ENCODE measurements around the gene STEAP1B. TPM values are rescaled to one million over a fixed set of nuclear protein-coding genes. Genes with fewer than 3 reads are reported as not detected.

The STEAP1B gene
- total and polyA plus RNA-seq, 2 donors (not counting 3 experiments of a cell fraction or from before 2014, with no cell fraction given): 32.2 to 46.1 TPM

GRCh38 chr7:22404421-22405023 lies 95.5 kb downstream of the STEAP1B start:
- no peaks in the 10 kb centered on the region for H3K27me3 ChIP-seq (ENCODE audit: control insufficient read depth in 2 of 2, insufficient read depth in 2 of 2, low read length in 2 of 2)
- CTCF ChIA-PET: no interaction called here

GRCh38 chr7:22403344-22403743 lies 96.6 kb downstream of the STEAP1B start:
- no peaks in the 10 kb centered on the region for H3K79me2 ChIP-seq (ENCODE audit: control insufficient read depth, insufficient read depth, low read length)
- no peak for TF ChIP-seq FOS (IDR thresholded peaks at IDR 0.05; ENCODE audit: borderline replicate concordance, insufficient read depth, low read length)
- TF ChIP-seq GATA2 (IDR thresholded peaks at IDR 0.05; ENCODE audit: insufficient read depth, insufficient read length, low read depth, low read length): no peak
- TF ChIP-seq POLR2A (IDR thresholded peaks at IDR 0.05; ENCODE audit: low read depth, low read length): no peak
- TF ChIP-seq CTCF (IDR thresholded peaks at IDR 0.05; ENCODE audit: extremely low read depth in 1 of 2, insufficient read depth in 1 of 2, low read depth in 1 of 2, low read length in 2 of 2): no peak
- TF ChIP-seq JUN (IDR thresholded peaks at IDR 0.05; ENCODE audit: borderline replicate concordance, insufficient read depth, insufficient read length, low read depth): no peak
- TF ChIP-seq POLR2AphosphoS5 (IDR thresholded peaks at IDR 0.05; ENCODE audit: insufficient read depth, low read depth, low read length): no peak
- TF ChIP-seq MYC (IDR thresholded peaks at IDR 0.05; ENCODE audit: low read depth, low read length): no peak
- no peak for TF ChIP-seq MAX (IDR thresholded peaks at IDR 0.05; ENCODE audit: insufficient read depth, insufficient read length)
- TF ChIP-seq EZH2 (IDR thresholded peaks at IDR 0.05; ENCODE audit: borderline replicate concordance, low read depth, low read length, severe bottlenecking): no peak
- no peaks in the 10 kb centered on the region for H4K20me1 ChIP-seq (replicated peaks; ENCODE audit: control insufficient read depth, extremely low read depth, insufficient read depth, low read length)
- H3K27ac ChIP-seq (ENCODE audit: insufficient read depth, low read depth, low read length): no peak overlapping the region
- CTCF ChIA-PET: interaction anchor here (2.3 kb wide), 1 partner anchor 9 kb away, joined by 8 read pairs; no protein-coding TSS in a partner anchor
- dilution Hi-C loops (cut with MboI; ENCODE audit: extremely low pct_ligation_motif_present, low sequenced_read_pairs) (no loop called here), intact Hi-C loops (cut with micrococcal nuclease) (no loop called here)
- no peaks in the 10 kb centered on the region for H3K27me3 ChIP-seq (ENCODE audit: control insufficient read depth in 2 of 2, insufficient read depth in 2 of 2, low read length in 2 of 2)
- no peak for DNase-seq (ENCODE audit: low read depth, low spot score)
- H3K9me3 ChIP-seq (replicated peaks; ENCODE audit: control insufficient read depth, insufficient read depth, low read length): no peaks in the 10 kb centered on the region
- H3K4me1 ChIP-seq (ENCODE audit: control insufficient read depth, extremely low read depth, insufficient read depth, low read length): peaks cover 5% of the 10 kb centered on the region
- H3K36me3 ChIP-seq (ENCODE audit: control insufficient read depth in 2 of 2, extremely low read depth in 1 of 2, insufficient read depth in 2 of 2, low read length in 2 of 2): no peaks in the 10 kb centered on the region
- no peak overlapping the region for H3K9ac ChIP-seq (replicated peaks; ENCODE audit: extremely low read depth, insufficient read depth, low read length)
- no peaks in the 10 kb centered on the region for H3K9me1 ChIP-seq (replicated peaks; ENCODE audit: control insufficient read depth, extremely low read depth, insufficient read depth, low read length)
- H3K4me2 ChIP-seq (ENCODE audit: insufficient read depth, low read length): no peak overlapping the region
- POLR2A ChIA-PET: no interaction called here
- no TSS peak for BruUV-seq (replicated peaks)
- no peak overlapping the region for H3K4me3 ChIP-seq (replicated peaks in 1 of 3; ENCODE audit: insufficient read depth in 1 of 3, low read depth in 1 of 3, low read length in 3 of 3)
- FAIRE-seq: no peak
- H2AFZ ChIP-seq (ENCODE audit: low read depth, low read length): no peak overlapping the region

More at GRCh38 chr7:22404421-22405023, 95.5 kb downstream of the STEAP1B start:
- H3K79me2 ChIP-seq (ENCODE audit: control insufficient read depth, insufficient read depth, low read length): no peaks in the 10 kb centered on the region
- dilution Hi-C loops (cut with MboI; ENCODE audit: extremely low pct_ligation_motif_present, low sequenced_read_pairs): no loop called here
- no peak overlapping the region for H3K4me2 ChIP-seq (ENCODE audit: insufficient read depth, low read length)
- DNase-seq (ENCODE audit: low read depth, low spot score) (no peak), FAIRE-seq (no peak)
- no TSS peak for BruUV-seq (replicated peaks)
- no peak overlapping the region for H3K9ac ChIP-seq (replicated peaks; ENCODE audit: extremely low read depth, insufficient read depth, low read length)
- H3K9me3 ChIP-seq (replicated peaks; ENCODE audit: control insufficient read depth, insufficient read depth, low read length): no peaks in the 10 kb centered on the region
- POLR2A ChIA-PET: no interaction called here
- no peak overlapping the region for H3K4me3 ChIP-seq (replicated peaks in 1 of 3; ENCODE audit: insufficient read depth in 1 of 3, low read depth in 1 of 3, low read length in 3 of 3)
- peaks cover 5% of the 10 kb centered on the region for H3K4me1 ChIP-seq (ENCODE audit: control insufficient read depth, extremely low read depth, insufficient read depth, low read length)
- no peak overlapping the region for H3K27ac ChIP-seq (ENCODE audit: insufficient read depth, low read depth, low read length)
- H4K20me1 ChIP-seq (replicated peaks; ENCODE audit: control insufficient read depth, extremely low read depth, insufficient read depth, low read length): no peaks in the 10 kb centered on the region
- H3K36me3 ChIP-seq (ENCODE audit: control insufficient read depth in 2 of 2, extremely low read depth in 1 of 2, insufficient read depth in 2 of 2, low read length in 2 of 2): no peaks in the 10 kb centered on the region
- H2AFZ ChIP-seq (ENCODE audit: low read depth, low read length): no peak overlapping the region
- no peaks in the 10 kb centered on the region for H3K9me1 ChIP-seq (replicated peaks; ENCODE audit: control insufficient read depth, extremely low read depth, insufficient read depth, low read length)
- TF ChIP-seq EZH2 (IDR thresholded peaks at IDR 0.05; ENCODE audit: borderline replicate concordance, low read depth, low read length, severe bottlenecking) (no peak), POLR2AphosphoS5 (IDR thresholded peaks at IDR 0.05; ENCODE audit: insufficient read depth, low read depth, low read length) (no peak)
- intact Hi-C loops (cut with micrococcal nuclease): no loop called here
